ENCODE results near the gene CKAP2L.

CKAP2L gene

GRCh38 chr2:112701052-112701451, 63.4 kb downstream of the CKAP2L start:
- TF ChIP-seq, protein P1, sequence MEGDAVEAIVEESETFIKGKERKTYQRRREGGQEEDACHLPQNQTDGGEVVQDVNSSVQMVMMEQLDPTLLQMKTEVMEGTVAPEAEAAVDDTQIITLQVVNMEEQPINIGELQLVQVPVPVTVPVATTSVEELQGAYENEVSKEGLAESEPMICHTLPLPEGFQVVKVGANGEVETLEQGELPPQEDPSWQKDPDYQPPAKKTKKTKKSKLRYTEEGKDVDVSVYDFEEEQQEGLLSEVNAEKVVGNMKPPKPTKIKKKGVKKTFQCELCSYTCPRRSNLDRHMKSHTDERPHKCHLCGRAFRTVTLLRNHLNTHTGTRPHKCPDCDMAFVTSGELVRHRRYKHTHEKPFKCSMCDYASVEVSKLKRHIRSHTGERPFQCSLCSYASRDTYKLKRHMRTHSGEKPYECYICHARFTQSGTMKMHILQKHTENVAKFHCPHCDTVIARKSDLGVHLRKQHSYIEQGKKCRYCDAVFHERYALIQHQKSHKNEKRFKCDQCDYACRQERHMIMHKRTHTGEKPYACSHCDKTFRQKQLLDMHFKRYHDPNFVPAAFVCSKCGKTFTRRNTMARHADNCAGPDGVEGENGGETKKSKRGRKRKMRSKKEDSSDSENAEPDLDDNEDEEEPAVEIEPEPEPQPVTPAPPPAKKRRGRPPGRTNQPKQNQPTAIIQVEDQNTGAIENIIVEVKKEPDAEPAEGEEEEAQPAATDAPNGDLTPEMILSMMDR (IDR thresholded peaks at IDR 0.05; ENCODE audit: borderline replicate concordance, control extremely low read depth, extremely low read depth, insufficient read depth, missing control alignments): no peak
- in situ Hi-C loops (cut with MboI; ENCODE audit: low sequenced_read_pairs, unreplicated experiment): loop anchor here (25.0 kb wide), 1 partner anchor 639 kb away; the partner anchor contains the start of gene TMEM87B
- DNase-seq (ENCODE audit: low spot score): no peak

DNA sequence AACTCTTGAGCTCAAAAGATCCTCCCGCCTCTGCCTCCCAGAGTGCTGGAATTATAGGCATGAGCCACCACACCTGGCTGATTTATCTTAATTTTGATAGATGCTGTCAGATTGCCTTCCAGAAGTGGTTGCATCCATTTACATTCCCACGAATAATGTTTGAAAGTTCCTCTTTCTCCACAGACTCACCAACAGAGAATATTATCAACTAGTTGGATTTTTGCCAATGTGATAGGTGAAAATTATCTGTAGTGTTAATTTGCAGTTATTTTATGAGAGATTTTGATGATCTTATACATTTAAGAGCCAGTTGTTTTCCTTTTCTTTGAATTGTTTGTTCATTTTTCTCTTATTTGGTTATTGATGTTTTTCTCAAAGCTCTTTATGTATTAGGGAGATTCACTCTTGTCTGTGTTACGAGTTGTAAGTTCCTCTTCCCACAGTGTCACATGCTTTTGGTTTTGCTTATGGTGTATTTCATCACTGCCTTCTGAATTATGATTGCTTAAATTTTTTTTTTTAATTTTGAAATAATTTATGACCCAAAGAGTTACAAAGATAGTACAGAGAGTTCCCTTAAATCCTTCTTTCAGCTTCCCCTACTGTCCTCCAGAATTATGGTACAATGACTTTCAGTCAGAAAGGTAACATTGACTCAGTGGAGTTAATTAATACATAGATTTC, 64.3 kb downstream of the CKAP2L start:
- TF ChIP-seq, protein P1 (IDR thresholded peaks at IDR 0.05; ENCODE audit: borderline replicate concordance, control extremely low read depth, extremely low read depth, insufficient read depth, missing control alignments): no peak
- in situ Hi-C loops (cut with MboI; ENCODE audit: low sequenced_read_pairs, unreplicated experiment): loop anchor here (25.0 kb wide), 1 partner anchor 638 kb away; the partner anchor contains the start of gene TMEM87B
- DNase-seq (ENCODE audit: low spot score): no peak

DNA sequence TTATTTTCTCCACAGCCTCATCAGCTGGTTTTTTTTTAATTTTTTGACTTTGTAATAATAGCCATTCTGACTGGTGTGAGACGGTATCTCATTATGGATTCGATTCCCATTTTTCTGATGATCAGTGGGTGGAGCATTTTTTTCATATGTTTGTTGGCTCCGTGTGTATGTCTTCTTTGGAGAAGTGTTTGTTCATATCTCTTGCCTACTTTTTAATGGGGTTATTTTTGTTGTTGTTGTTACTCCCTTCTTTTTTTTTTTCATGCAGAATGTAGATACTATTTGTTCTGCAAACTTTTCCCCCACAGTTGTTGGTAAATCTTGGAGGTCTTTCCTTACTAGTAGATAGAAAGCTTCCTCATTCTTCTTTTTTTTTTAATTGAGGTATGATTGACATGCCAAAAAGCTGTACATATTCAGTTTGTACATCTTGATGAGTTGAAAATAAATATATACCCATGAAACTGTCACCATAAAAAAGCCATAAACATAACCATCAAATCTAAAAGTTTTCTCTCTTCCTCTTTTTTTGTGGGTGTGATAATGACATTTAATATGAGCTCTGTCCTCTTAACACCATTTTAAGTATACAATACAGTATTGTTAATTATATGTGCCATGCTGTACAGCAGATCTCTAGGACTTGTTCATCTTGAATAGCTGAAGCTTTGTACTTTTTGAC, 65.4 kb downstream of the CKAP2L start:
- in situ Hi-C loops (cut with MboI; ENCODE audit: low sequenced_read_pairs, unreplicated experiment): no loop called here
- no peak for DNase-seq (ENCODE audit: low spot score)

GRCh38 chr2:112694182-112694581, 70.2 kb downstream of the CKAP2L start:
- in situ Hi-C loops (cut with MboI; ENCODE audit: low sequenced_read_pairs, unreplicated experiment): no loop called here
- TF ChIP-seq, protein P1 (IDR thresholded peaks at IDR 0.05; ENCODE audit: borderline replicate concordance, control extremely low read depth, extremely low read depth, insufficient read depth, missing control alignments): no peak
- no peak for DNase-seq (ENCODE audit: low spot score)

More for the DNA sequence above, 65.4 kb downstream of the CKAP2L start:
- TF ChIP-seq, protein P1 (IDR thresholded peaks at IDR 0.05; ENCODE audit: borderline replicate concordance, control extremely low read depth, extremely low read depth, insufficient read depth, missing control alignments): no peak

DNA sequence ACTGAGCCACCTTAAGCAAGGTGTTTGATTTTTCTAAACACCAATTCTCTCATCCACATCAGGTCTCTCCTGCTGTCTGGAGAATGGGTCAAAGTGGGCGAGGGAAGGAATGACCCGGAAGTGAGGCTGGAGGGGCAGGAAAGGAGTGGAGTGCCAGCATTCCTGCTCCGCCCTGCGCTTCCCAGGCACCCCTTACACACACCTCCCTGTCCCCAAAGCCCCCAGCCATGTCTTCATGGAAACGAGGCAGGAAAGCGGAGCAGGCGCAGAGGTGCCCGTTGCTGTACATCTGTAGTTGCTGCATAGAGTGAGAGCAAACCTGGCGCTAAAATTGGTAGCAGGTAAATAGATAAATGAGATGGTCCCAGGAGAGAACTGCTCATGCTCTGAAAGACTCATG, 70.8 kb downstream of the CKAP2L start:
- in situ Hi-C loops (cut with MboI; ENCODE audit: low sequenced_read_pairs, unreplicated experiment): no loop called here
- TF ChIP-seq, protein P1 (IDR thresholded peaks at IDR 0.05; ENCODE audit: borderline replicate concordance, control extremely low read depth, extremely low read depth, insufficient read depth, missing control alignments): no peak
- no peak for DNase-seq (ENCODE audit: low spot score)

DNA sequence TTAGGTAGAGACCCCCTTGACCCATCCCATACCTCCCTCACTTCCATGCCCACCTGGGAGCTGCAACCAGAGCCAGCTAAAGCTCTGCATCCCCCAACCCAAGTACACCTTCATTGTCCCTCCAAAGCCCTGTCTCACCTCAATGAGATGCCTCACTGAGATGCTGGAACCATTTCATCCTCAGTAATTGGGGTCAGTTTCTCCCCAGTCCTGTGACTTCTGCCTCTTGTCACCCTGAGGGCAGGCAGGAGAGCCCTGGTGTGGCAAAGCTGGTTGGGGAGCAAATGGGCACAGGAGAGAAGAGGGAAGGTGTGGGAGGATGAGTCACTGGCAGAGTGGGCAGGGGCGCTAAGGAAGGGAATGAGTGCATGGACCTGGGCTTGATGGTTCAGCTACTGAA, 71.5 kb downstream of the CKAP2L start:
- in situ Hi-C loops (cut with MboI; ENCODE audit: low sequenced_read_pairs, unreplicated experiment): no loop called here
- TF ChIP-seq, protein P1 (IDR thresholded peaks at IDR 0.05; ENCODE audit: borderline replicate concordance, control extremely low read depth, extremely low read depth, insufficient read depth, missing control alignments): no peak
- DNase-seq (ENCODE audit: low spot score): no peak

Measured in GM13976 (cell line).